Testis (tissue), 3 donors: ENCODE data around the gene RFX8. TPM values are rescaled to one million over a fixed set of nuclear protein-coding genes. Genes with fewer than 3 reads are reported as not detected.

Experiments
- DNase-seq: peaks from one replicate; pipeline ENCODE4 v3.0.0-alpha.2; 2019
- H3K27ac ChIP-seq, 2 donors: fragments of 200-600 bp; sonication (generic); one replicate each; pipeline ENCODE4 v1.5.1; 2019
- H3K27me3 ChIP-seq: fragments of 200-600 bp; sonication (generic); one replicate; pipeline ENCODE4 v1.5.1; 2019
- H3K36me3 ChIP-seq: fragments of 200-600 bp; sonication (generic); one replicate; pipeline ENCODE4 v1.5.1; 2017; ENCODE audit warnings: low read depth; ENCODE audit errors: missing control alignments
- H3K4me1 ChIP-seq: fragments of 200-600 bp; sonication (generic); one replicate; pipeline ENCODE4 v1.5.1; 2019
- H3K4me3 ChIP-seq, 2 donors: fragments of 200-600 bp; sonication (generic); one replicate each; pipeline ENCODE4 v1.5.1; 2017 to 2019
- H3K9me3 ChIP-seq: fragments of 200-600 bp; sonication (generic); one replicate; pipeline ENCODE4 v1.5.1; 2017
- CTCF ChIP-seq, 3 experiments: fragments of 450-650 bp in 2 of 3; fragments of 200-600 bp in 1 of 3; sonication (generic) in 1 of 3; IDR thresholded peaks; one replicate each; pipeline ENCODE4 v1.5.1; 2016 to 2019; ENCODE audit warnings: antibody characterized with exemption in 3 of 3, mild to moderate bottlenecking in 2 of 3, moderate library complexity in 1 of 3
- POLR2A ChIP-seq: fragments of 450-650 bp; IDR thresholded peaks from one replicate; pipeline ENCODE4 v1.6.1; 2017; ENCODE audit warnings: antibody characterized with exemption, mild to moderate bottlenecking, moderate library complexity
- WGBS, 2 donors: methylation state at CpG; one replicate each; pipeline ENCODE4 v1.1.5; 2018; 5-methylcytosine and 5-hydroxymethylcytosine counted together
- intact Hi-C: fragments of 100-400 bp; cut with DNase I; formaldehyde crosslinking; loops from one replicate; pipeline ENCODE4 v1.15.1; 2023; ENCODE audit warnings: low total_unique reads
- polyA plus RNA-seq: library from polyadenylated mRNA; stranded (reverse); fragments of 350-450 nt; fragmentation: Illumina TruSeq; extraction: RNeasy Lipid Tissue Mini Kit (QIAGEN cat#74804); gene quantifications from one replicate; pipeline ENCODE4 v1.2.3, GENCODE V29; 2014; ENCODE audit warnings: low read depth, low replicate concordance; ENCODE audit not compliant: insufficient read depth
- total RNA-seq, 2 donors: library from RNA; depleted of rRNA; stranded (reverse); fragments of >200 nt; gene quantifications; one replicate each; pipeline ENCODE4 v1.2.3, GENCODE V29; 2016

RFX8 gene
- total and polyA plus RNA-seq, 3 donors from 2014 or later: 1.8 to 4.0 (median 2.7) TPM

- Histone ChIP-seq H3K4me1 (no peaks in the 10 kb centered on the region), H3K4me3 (no peak overlapping the region), H3K27ac (no peak overlapping the region), H3K36me3 (no peaks in the 10 kb centered on the region), H3K27me3 (no peaks in the 10 kb centered on the region), H3K9me3 (no peaks in the 10 kb centered on the region)
- intact Hi-C loops: no loop called here
- 81 to 84% methylated on average over 7 of the region's 7 CpGs for WGBS, 2 donors
- DNase-seq: no peak
- TF ChIP-seq CTCF (IDR thresholded peaks at IDR 0.05): no peak
- no peak for TF ChIP-seq POLR2A
These were observed 115.4 kb downstream of the RFX8 start for GRCh38 chr2:101359410-101359954.

- Histone ChIP-seq H3K4me1 (no peaks in the 10 kb centered on the region), H3K36me3 (no peaks in the 10 kb centered on the region), H3K9me3 (no peaks in the 10 kb centered on the region), H3K4me3 (no peak overlapping the region), H3K27ac (no peak overlapping the region), H3K27me3 (no peaks in the 10 kb centered on the region)
- intact Hi-C loops: no loop called here
- TF ChIP-seq POLR2A: no peak
- no peak for TF ChIP-seq CTCF (IDR thresholded peaks at IDR 0.05)
- DNase-seq: no peak
These were observed 117.5 kb downstream of the RFX8 start for GRCh38 chr2:101357376-101357775.

GRCh38 chr2:101356521-101356920, 118.4 kb downstream of the RFX8 start:
- H3K27ac ChIP-seq: no peak overlapping the region
- intact Hi-C loops: no loop called here
- DNase-seq: no peak
- no peaks in the 10 kb centered on the region for H3K36me3 ChIP-seq
- H3K4me3 ChIP-seq: no peak overlapping the region
- TF ChIP-seq CTCF (IDR thresholded peaks at IDR 0.05): no peak
- H3K4me1 ChIP-seq: no peaks in the 10 kb centered on the region
- no peaks in the 10 kb centered on the region for H3K9me3 ChIP-seq
- H3K27me3 ChIP-seq: no peaks in the 10 kb centered on the region
- WGBS, 2 donors: 64 to 70% methylated on average over 2 of the region's 2 CpGs

DNA sequence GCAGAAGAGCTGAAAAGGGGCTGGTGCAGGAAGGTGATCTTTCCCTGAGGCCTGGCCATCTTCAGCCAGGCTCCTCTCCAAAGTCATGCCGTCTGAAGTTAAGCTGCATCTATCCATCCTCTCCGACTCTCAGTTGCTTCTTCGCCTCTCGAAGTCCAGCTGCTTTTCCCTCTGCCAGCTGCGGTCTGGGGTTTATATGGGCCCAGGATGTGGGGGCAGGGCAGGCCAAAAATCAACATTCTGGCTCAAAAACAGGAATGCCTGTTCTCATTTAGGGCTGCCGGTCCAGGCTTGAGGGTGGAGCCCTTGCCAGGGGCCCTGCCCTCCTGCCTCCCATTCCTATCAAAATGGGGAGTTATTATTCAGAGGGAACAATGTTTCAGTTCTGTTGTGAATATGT, 118.9 kb downstream of the RFX8 start:
- Histone ChIP-seq H3K4me1 (no peaks in the 10 kb centered on the region), H3K9me3 (no peaks in the 10 kb centered on the region), H3K27ac (no peak overlapping the region), H3K36me3 (no peaks in the 10 kb centered on the region), H3K27me3 (no peaks in the 10 kb centered on the region), H3K4me3 (no peak overlapping the region)
- 83 to 84% methylated on average over 6 of the region's 6 CpGs for WGBS, 2 donors
- TF ChIP-seq POLR2A: no peak
- no peak for TF ChIP-seq CTCF (IDR thresholded peaks at IDR 0.05)
- intact Hi-C loops: no loop called here
- no peak for DNase-seq

- no peak overlapping the region for H3K27ac ChIP-seq
- H3K9me3 ChIP-seq: no peaks in the 10 kb centered on the region
- WGBS, 2 donors: 78 to 90% methylated on average over 8 to 10 of the region's 10 CpGs
- no peak for TF ChIP-seq POLR2A
- TF ChIP-seq CTCF (IDR thresholded peaks at IDR 0.05): no peak
- H3K4me1 ChIP-seq: no peaks in the 10 kb centered on the region
- H3K4me3 ChIP-seq: no peak overlapping the region
- H3K36me3 ChIP-seq: no peaks in the 10 kb centered on the region
- intact Hi-C loops: no loop called here
- no peak for DNase-seq
- H3K27me3 ChIP-seq: no peaks in the 10 kb centered on the region
These were observed 119.4 kb downstream of the RFX8 start for GRCh38 chr2:101355401-101356054.
